OCI-LY7 (cell line): ENCODE results near the gene TFCP2.

ENCODE experiments used
- EZH2phosphoT487 ChIP-seq: fragments of 200-600 bp; sonication (generic); IDR thresholded peaks from 2 replicates; pipeline ENCODE4 v1.6.1; 2018; ENCODE audit warnings: low read depth, borderline replicate concordance, mild to moderate bottlenecking, mixed run types, antibody characterized with exemption, low read length, moderate library complexity, mixed read lengths
- TF ChIP-seq, protein P1 (sequence below): fragments of 200-600 bp; sonication (generic); conservative IDR thresholded peaks from 2 replicates; pipeline ENCODE4 v1.5.1; 2014; ENCODE audit warnings: mild to moderate bottlenecking, antibody characterized with exemption, low read length, moderate library complexity, mixed read lengths

DNA sequence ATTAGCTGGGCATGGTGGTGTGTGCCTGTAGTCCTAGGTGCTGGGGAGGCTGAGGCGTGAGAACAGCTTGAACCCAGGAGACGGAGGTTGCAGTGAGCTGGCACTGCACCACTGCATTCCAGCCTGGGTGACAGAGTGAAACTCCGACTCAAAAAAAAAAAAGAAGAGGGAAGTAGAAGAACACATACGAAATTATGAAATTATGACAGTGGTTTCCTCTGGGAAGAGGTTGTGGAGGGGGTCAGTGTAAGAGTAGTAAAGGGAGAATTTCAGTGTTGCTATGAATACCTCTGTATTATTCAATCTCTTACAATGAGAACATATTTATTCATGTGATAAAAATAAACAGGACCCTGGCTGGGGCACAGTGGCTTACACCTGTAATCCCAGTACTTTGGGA is 64.8 kb downstream of the TFCP2 start:
- TF ChIP-seq, protein P1, sequence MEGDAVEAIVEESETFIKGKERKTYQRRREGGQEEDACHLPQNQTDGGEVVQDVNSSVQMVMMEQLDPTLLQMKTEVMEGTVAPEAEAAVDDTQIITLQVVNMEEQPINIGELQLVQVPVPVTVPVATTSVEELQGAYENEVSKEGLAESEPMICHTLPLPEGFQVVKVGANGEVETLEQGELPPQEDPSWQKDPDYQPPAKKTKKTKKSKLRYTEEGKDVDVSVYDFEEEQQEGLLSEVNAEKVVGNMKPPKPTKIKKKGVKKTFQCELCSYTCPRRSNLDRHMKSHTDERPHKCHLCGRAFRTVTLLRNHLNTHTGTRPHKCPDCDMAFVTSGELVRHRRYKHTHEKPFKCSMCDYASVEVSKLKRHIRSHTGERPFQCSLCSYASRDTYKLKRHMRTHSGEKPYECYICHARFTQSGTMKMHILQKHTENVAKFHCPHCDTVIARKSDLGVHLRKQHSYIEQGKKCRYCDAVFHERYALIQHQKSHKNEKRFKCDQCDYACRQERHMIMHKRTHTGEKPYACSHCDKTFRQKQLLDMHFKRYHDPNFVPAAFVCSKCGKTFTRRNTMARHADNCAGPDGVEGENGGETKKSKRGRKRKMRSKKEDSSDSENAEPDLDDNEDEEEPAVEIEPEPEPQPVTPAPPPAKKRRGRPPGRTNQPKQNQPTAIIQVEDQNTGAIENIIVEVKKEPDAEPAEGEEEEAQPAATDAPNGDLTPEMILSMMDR = no peak
- no peak for TF ChIP-seq EZH2phosphoT487
